PC-9 (cell line): ENCODE data around the gene CEP170B.

Source experiments
- EZH2 ChIP-seq: fragments of 200-600 bp; sonication (generic); IDR thresholded peaks from 2 replicates; pipeline ENCODE4 v1.8.0; 2017; ENCODE audit warnings: antibody characterized with exemption, low read depth
- TF ChIP-seq, protein P1 (sequence below): fragments of 200-600 bp; sonication (generic); conservative IDR thresholded peaks from 2 replicates; pipeline ENCODE4 v1.6.1; 2017; ENCODE audit warnings: mixed run types, antibody characterized with exemption, mild to moderate bottlenecking, moderate library complexity

DNA sequence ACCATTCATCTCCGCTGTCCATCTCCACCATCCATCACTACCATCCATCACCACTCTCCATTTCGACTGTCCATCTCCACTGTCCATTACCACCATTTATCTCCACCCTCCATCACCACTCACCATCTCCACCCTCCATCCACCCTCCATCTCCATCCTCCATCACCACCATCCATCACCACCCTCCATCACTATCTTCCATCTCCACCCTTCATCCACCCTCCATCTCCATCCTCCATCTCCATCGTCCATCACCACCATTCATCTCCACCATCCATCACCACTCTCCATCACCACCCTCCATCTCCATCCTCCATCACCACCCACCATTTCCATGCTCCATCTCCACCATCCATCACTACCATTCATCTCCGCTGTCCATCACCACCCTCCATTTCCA, 5.2 kb upstream of the CEP170B start:
- TF ChIP-seq, protein P1, sequence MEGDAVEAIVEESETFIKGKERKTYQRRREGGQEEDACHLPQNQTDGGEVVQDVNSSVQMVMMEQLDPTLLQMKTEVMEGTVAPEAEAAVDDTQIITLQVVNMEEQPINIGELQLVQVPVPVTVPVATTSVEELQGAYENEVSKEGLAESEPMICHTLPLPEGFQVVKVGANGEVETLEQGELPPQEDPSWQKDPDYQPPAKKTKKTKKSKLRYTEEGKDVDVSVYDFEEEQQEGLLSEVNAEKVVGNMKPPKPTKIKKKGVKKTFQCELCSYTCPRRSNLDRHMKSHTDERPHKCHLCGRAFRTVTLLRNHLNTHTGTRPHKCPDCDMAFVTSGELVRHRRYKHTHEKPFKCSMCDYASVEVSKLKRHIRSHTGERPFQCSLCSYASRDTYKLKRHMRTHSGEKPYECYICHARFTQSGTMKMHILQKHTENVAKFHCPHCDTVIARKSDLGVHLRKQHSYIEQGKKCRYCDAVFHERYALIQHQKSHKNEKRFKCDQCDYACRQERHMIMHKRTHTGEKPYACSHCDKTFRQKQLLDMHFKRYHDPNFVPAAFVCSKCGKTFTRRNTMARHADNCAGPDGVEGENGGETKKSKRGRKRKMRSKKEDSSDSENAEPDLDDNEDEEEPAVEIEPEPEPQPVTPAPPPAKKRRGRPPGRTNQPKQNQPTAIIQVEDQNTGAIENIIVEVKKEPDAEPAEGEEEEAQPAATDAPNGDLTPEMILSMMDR = no peak
- no peak for TF ChIP-seq EZH2
